ENCODE results near the gene CELF4.

DNA sequence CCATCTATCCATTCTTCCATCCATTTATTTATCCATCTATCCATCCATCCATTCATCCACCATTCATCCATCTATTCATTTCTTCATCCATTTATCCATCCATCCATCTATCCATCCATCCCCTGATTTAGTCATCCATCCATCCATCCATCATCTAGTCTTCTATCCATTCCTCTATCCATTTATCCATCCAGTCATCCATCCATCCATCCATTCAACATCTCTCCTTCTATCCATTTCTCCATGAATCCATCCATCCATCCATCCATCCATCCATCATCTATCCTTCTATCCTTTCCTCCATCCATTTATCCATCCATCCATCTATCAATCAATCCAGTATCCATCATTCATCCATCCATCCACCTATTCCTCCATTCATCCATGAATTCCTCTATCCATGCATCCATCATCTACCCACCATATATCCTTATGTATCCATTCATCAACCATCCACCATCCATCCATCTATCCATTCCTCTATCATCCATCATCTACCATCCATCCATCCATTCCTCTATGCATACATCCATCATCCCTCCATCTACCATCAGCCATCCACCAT, 185.0 kb downstream of the CELF4 start:
- TF ChIP-seq, protein P1, sequence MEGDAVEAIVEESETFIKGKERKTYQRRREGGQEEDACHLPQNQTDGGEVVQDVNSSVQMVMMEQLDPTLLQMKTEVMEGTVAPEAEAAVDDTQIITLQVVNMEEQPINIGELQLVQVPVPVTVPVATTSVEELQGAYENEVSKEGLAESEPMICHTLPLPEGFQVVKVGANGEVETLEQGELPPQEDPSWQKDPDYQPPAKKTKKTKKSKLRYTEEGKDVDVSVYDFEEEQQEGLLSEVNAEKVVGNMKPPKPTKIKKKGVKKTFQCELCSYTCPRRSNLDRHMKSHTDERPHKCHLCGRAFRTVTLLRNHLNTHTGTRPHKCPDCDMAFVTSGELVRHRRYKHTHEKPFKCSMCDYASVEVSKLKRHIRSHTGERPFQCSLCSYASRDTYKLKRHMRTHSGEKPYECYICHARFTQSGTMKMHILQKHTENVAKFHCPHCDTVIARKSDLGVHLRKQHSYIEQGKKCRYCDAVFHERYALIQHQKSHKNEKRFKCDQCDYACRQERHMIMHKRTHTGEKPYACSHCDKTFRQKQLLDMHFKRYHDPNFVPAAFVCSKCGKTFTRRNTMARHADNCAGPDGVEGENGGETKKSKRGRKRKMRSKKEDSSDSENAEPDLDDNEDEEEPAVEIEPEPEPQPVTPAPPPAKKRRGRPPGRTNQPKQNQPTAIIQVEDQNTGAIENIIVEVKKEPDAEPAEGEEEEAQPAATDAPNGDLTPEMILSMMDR (IDR thresholded peaks at IDR 0.05; ENCODE audit: insufficient read depth, low read length, poor library complexity, severe bottlenecking), result no peak
- TF ChIP-seq EZH2phosphoT487 (conservative IDR thresholded peaks at IDR 0.05; ENCODE audit: low read length), result no peak
